ENCODE measurements around the gene TGM2.

The TGM2 gene

DNA sequence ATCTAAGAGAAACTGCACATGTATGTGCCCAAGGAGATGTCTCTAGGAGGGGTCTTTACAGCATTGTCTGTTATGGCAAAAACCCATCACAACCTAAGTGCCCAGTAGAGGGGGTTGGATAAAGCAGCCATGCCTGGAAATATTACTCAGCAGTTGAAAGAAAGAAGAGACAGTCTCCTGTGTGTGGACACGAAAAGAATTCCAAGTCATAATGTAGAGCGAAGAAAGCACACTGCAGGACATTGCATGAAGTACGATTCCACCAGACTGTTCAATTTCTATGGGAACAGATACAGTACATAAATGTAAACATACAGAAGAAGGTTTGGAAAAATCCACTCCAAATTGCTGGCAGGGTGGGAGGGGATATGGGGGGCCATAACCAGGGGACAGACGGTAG lies 7.3 kb upstream of the TGM2 start:
- Mint-ChIP-seq H3K27ac (no peak overlapping the region), H3K4me1 (no peaks in the 10 kb centered on the region), H3K27me3 (peaks cover 4% of the 10 kb centered on the region), H3K4me3 (no peak overlapping the region), H3K36me3 (no peaks in the 10 kb centered on the region), H3K9me3 (no peaks in the 10 kb centered on the region)

DNA sequence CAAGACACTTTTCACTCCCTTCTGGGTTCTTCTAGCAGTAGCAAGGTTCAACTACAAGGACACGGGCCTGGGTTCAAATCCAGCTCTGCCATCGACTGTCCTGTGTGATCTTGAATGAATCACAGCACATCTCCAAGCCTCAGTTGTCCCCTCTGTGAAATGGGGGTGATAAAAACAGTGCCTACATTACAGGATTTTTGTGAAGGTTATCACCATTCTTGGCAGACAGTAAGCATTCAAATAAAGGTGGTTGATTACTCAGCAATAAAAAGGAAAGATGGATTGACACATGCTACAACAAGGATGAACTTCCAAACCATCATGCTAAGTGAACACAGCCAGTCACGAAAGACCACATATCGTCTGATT lies 6.6 kb upstream of the TGM2 start:
- Mint-ChIP-seq H3K4me1 (no peaks in the 10 kb centered on the region), H3K36me3 (no peaks in the 10 kb centered on the region), H3K27ac (no peak overlapping the region)

DNA sequence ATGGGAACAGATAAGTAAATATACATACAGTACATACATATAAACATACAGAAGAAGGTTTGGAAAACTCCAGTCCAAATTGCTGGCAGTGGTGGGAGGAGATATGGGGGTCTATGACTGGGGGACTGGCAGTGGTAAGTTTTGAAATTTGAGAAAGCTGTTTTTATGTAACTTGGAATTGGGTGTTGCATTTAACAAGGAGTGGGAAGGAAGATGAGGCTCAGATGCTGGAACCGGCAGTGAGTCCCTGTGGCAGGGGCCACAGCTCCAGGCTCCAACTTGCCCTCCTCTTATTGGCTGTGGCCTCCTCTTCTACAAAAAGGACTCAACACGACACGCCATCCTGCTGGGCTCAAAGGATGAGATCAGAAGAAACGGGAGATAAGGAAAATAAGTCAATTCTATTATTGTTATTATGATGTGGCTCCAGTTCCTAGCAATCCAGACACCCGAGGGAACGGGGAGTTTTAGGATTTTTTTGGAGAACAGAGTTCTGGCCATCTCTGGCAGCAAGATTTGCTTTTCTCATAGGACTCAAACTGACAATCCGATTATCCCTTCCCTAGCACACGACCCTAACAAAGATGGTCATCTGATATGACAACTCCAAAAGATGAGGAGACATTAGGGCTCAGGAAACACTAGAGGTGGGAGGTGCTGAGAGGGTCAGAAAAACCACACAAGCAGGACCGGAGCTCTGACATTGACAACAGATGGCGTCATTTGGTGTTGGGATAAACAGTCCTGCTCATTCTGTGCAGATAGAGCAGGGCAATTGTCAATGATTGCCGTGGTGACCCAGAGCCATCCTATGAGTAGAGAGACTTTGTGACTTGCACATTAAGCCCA lies 6.0 kb upstream of the TGM2 start:
- Mint-ChIP-seq H3K4me1 (no peaks in the 10 kb centered on the region), H3K4me3 (no peak overlapping the region), H3K9me3 (no peaks in the 10 kb centered on the region), H3K27me3 (peaks cover 5% of the 10 kb centered on the region), H3K27ac (no peak overlapping the region), H3K36me3 (no peaks in the 10 kb centered on the region)

More for the DNA sequence above, 6.6 kb upstream of the TGM2 start:
- Mint-ChIP-seq H3K4me3 (no peak overlapping the region), H3K9me3 (no peaks in the 10 kb centered on the region), H3K27me3 (peaks cover 3% of the 10 kb centered on the region)

DNA sequence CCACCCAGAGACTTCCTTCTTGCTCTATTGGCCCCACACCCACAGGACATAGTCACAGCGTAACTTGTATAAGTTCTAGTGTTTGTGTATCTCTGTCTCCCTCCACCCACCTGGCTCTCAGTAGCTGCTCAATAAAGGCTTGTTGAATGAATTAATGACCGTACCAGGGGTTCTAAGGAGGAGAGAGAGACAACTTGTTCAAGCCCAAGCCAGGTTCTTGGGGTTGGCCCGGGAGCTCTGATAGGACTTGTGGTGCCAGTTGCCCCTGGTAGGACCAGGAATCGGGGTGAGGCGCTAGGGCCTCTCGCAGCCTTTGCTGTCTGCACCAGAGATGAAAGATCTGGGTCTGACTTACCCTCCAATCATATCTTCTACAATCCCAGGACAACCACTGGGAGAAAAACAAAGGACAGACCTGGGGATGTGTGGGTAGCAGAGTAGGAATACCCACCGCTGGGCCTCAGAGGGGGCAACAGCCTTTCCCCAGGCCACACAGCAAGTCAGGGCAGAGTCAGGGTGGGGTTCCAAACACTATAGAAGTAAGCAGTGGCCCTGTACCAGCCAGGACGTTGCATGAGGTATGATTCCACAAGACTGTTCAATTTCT lies 5.3 kb upstream of the TGM2 start:
- Mint-ChIP-seq H3K4me1 (peaks cover 5% of the 10 kb centered on the region), H3K27ac (no peak overlapping the region), H3K4me3 (no peak overlapping the region), H3K36me3 (no peaks in the 10 kb centered on the region), H3K27me3 (peaks cover 13% of the 10 kb centered on the region), H3K9me3 (no peaks in the 10 kb centered on the region)

DNA sequence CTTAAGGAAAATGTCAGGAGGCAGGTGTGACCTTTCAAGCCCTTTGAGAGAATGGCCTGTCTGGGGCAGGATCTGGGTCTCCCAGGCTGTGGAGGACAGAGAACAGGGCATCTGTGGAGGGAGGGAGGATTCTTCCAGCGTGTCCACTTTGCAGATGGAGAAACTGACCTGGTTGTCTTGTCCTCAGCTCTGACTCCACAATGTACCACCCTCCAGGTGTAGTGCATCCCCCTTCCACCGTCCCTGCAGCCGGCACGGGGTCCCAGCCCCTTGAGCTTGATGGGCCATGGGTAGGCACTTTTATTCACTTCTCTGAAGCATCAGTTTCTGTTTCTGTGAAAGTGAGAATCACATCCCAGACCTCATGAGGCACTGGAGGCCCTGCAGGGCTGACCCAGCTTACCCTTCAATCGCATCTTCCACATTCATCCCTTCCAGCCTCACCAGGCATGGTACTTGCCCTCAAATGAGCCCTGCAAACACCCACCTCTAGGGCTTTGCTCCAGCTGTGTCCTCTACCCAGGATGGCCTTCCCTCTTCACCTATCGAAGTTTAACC lies 4.6 kb upstream of the TGM2 start:
- H3K4me3 Mint-ChIP-seq, result no peak overlapping the region
- no peaks in the 10 kb centered on the region for H3K9me3 Mint-ChIP-seq
- H3K27me3 Mint-ChIP-seq, result peaks cover 13% of the 10 kb centered on the region
- H3K27ac Mint-ChIP-seq, result no peak overlapping the region
- peaks cover 5% of the 10 kb centered on the region for H3K4me1 Mint-ChIP-seq
- H3K36me3 Mint-ChIP-seq, result no peaks in the 10 kb centered on the region

DNA sequence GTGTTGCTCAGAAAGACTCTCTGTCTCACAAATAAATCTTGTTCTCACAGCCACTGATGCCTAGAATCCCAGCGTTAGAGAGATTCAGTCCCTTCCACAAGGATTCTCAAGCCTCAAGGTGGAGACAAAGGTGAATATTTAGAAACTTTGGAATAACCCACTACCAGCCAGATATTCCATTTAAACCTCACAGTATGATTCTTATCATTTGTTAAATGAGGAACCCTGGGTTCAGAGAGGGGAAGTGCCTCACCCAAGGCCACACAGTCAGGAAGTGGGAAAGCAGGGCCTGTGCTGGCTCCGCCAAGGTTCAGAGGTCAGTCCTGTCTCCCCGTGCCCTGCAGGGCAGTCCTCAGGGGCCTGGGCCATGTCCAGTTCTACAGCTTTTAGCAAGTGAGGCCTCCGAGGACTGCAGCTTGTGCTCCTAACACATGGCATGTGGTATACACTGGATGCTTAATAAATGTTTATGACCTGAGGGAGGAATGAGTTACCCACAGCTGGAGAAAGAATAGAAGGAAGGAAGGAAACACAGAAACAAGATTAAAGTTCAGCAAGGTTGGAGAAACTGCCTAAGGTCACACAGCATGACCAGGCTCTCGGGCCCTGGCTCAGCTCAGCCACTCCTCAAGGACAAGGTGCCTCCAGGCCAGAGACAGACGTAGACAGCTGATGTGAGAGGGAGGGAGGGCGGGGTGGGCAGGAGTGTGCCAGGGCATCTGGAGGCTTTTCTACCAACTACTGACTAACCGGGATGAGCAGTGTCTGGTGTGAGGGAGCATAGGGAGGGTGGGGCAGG lies 3.9 kb upstream of the TGM2 start:
- Mint-ChIP-seq H3K4me3 (no peak overlapping the region), H3K27me3 (peaks cover 13% of the 10 kb centered on the region), H3K27ac (no peak overlapping the region), H3K36me3 (no peaks in the 10 kb centered on the region), H3K9me3 (no peaks in the 10 kb centered on the region), H3K4me1 (peaks cover 5% of the 10 kb centered on the region)

DNA sequence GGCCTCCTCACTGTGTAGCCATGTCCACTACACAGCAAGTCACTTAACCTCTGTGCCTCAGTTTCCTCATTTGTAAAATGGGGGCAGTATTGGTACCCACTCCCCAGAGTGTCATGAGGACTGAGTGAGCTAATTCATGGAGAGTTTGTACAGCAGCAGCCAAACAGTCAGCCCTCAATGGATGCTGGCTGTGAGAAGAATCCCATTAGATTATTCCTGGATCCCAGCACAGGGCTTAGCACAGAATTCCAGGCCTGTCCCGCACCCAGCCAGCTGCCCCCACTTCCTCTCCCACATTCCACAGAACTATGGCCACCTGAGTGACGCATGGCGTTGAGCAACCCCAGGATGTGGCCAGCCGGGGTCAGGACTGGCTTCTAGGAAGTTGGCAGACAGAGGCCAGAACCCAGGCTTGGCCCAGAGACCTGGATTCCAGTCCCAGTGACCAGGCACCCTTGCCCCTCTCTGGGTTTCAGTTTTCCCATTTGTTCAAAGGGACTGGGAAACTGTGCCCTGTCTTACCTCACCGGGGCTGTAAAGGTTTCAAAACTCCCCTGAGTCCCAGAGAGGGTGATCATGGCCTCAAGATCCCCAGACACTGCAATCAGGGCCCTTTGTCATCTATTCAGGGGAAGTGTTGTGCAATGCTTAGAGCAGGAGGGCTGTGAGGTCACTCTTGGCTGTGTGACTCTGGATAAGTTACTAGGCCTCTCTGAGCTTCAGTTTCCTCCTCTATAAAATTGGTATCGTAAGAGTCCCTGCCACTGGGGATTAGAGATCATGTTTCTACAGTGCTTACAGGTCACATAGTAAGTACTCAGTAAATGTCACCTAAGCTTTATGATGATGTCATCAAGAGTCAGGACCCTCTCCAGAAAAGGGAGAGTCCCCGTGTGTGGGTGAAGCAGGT lies 3.0 kb upstream of the TGM2 start:
- Mint-ChIP-seq H3K36me3 (no peaks in the 10 kb centered on the region), H3K27me3 (peaks cover 14% of the 10 kb centered on the region), H3K27ac (no peak overlapping the region)

DNA sequence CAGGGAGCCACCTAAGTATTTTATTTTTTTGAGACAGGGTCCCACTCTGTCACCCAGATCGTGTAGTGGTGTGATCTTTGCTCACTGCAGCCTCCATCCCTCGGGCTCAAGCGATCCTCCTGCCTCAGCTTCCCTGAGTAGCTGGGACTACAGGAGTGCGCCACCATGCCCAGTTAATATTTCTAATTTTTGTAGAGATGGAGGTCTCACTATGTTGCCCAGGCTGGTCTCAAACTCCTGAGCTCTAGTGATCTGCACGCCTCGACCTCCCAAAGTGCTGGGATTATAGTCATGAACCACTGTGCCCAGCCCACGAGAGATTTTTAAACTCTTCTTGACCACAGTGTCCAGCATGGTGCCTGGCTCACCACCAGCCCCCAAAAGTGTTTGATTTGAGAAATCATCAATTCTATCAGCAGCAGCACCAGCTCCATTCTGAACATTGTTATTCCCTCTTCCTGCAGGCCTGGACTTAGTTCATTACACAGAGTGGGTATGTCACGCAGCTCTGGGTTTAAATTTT lies 2.3 kb upstream of the TGM2 start:
- no peak overlapping the region for H3K4me3 Mint-ChIP-seq
- H3K36me3 Mint-ChIP-seq, result no peaks in the 10 kb centered on the region
- H3K9me3 Mint-ChIP-seq, result no peaks in the 10 kb centered on the region
- peaks cover 5% of the 10 kb centered on the region for H3K4me1 Mint-ChIP-seq
- H3K27me3 Mint-ChIP-seq, result peaks cover 13% of the 10 kb centered on the region
- H3K27ac Mint-ChIP-seq, result no peak overlapping the region

More for the DNA sequence above, 3.0 kb upstream of the TGM2 start:
- Mint-ChIP-seq H3K4me1 (peaks cover 5% of the 10 kb centered on the region), H3K9me3 (no peaks in the 10 kb centered on the region), H3K4me3 (no peak overlapping the region)

DNA sequence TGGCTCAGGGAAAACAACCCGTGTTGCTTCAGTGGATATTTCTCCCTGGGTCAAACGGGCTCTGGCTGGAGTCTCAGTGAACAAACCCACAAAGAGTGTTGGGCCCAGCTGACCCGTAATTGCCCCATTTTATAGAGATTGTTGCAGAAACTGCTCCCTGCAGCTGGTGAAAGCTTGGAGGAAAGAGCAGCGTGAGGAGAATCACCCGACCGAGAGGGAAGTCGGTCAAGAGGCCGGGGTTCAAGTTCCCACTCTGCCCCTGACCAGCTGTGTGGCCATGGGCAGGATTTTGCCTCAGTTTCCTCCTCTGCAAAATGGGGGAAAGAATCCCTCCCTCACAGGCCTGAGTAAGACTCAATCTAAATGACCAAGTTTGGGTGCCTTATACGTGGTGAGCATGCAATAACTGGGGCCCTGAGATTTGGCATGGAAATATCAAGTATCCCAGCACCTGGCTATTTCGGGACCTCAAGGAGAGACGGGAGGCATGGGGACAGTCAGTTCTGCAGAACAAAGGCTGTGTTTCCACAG lies 1.7 kb upstream of the TGM2 start:
- Mint-ChIP-seq H3K4me3 (no peak overlapping the region), H3K27me3 (peaks cover 13% of the 10 kb centered on the region), H3K9me3 (no peaks in the 10 kb centered on the region), H3K36me3 (no peaks in the 10 kb centered on the region), H3K27ac (no peak overlapping the region), H3K4me1 (peaks cover 5% of the 10 kb centered on the region)

DNA sequence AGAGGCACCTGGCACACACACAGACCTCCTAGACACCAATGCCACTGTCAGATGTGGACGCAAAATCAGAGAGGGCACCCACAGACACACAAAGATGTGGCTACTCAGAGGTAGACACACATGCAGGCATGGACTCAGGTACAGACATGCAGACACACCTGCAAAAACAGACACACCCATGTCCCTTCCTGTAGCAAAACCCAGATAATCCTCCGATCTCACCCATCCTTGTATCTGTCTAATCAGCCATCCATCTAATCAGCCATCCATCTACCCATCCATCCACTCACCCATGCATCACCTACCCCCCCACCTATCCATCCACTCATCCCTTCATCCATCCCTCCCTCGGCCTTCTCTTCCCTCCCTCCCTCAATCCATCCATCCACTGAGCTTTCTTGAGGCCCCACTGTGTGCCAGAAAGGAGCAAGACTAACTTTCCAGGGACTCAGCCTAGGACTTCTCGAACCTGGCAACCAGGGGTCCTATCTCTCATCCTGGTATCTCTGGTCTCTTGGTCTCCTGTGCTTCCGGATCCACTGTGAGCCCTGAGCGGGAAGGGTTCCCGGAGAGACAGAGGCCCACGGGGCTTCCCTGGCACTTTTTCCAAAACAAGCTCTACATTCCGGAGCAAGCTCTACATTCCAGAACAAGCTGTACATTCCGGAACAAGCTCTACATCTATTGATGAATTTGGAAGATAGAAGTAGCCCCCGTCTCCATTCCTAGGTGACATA lies 1.1 kb upstream of the TGM2 start:
- peaks cover 5% of the 10 kb centered on the region for H3K4me1 Mint-ChIP-seq
- no peaks in the 10 kb centered on the region for H3K9me3 Mint-ChIP-seq
- H3K36me3 Mint-ChIP-seq, result no peaks in the 10 kb centered on the region
- no peak overlapping the region for H3K27ac Mint-ChIP-seq
- H3K4me3 Mint-ChIP-seq, result no peak overlapping the region
- H3K27me3 Mint-ChIP-seq, result peaks cover 13% of the 10 kb centered on the region

DNA sequence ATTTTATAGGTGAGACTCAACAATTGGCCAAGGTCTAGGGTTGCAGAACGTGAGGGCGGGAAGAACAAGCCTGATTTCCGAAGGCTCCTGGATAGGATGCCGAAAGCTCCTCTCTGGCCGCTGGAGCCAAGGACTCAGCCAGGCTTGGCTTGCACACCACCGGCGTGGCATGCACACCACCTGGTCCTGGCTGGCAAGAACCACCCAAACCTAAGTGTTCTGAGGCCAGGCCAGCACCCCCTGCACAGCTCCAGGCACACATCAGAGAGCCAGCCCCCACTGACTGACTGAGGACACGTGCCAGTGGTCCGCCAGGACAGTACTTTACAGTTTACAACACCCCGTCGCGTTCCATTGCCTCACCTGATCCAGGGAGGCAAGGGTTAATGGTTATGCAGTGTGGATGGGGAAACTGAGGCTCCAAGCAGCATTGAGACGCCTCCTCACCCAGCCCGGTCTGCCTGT lies 414 bp downstream of the TGM2 start:
- no peak overlapping the region for H3K4me3 Mint-ChIP-seq
- H3K36me3 Mint-ChIP-seq, result no peaks in the 10 kb centered on the region
- no peak overlapping the region for H3K27ac Mint-ChIP-seq
- no peaks in the 10 kb centered on the region for H3K9me3 Mint-ChIP-seq
- H3K4me1 Mint-ChIP-seq, result peaks cover 5% of the 10 kb centered on the region
- peaks cover 13% of the 10 kb centered on the region for H3K27me3 Mint-ChIP-seq

DNA sequence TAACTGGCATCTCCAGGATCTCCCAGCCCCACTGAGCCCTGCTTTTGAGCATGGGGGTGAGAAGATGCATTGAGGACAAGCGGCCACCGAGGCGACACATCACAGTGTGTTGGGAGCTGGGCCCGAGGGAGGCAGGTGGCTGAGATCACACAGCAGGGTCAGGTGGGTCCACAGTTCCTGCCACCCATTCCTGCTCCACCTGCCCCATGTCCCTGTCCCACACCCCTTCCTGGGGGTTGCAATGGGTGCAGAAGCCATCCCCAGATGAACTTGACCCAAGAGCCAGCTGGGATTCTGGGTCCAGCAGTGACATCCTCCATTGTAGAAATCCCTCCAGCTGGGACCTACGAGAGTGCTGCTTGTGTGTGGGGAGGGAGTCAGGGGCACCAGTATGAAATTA lies 1.0 kb downstream of the TGM2 start:
- H3K27me3 Mint-ChIP-seq, result peaks cover 13% of the 10 kb centered on the region
- H3K9me3 Mint-ChIP-seq, result no peaks in the 10 kb centered on the region
- peaks cover 5% of the 10 kb centered on the region for H3K4me1 Mint-ChIP-seq
- H3K27ac Mint-ChIP-seq, result no peak overlapping the region
- no peak overlapping the region for H3K4me3 Mint-ChIP-seq
- H3K36me3 Mint-ChIP-seq, result no peaks in the 10 kb centered on the region

DNA sequence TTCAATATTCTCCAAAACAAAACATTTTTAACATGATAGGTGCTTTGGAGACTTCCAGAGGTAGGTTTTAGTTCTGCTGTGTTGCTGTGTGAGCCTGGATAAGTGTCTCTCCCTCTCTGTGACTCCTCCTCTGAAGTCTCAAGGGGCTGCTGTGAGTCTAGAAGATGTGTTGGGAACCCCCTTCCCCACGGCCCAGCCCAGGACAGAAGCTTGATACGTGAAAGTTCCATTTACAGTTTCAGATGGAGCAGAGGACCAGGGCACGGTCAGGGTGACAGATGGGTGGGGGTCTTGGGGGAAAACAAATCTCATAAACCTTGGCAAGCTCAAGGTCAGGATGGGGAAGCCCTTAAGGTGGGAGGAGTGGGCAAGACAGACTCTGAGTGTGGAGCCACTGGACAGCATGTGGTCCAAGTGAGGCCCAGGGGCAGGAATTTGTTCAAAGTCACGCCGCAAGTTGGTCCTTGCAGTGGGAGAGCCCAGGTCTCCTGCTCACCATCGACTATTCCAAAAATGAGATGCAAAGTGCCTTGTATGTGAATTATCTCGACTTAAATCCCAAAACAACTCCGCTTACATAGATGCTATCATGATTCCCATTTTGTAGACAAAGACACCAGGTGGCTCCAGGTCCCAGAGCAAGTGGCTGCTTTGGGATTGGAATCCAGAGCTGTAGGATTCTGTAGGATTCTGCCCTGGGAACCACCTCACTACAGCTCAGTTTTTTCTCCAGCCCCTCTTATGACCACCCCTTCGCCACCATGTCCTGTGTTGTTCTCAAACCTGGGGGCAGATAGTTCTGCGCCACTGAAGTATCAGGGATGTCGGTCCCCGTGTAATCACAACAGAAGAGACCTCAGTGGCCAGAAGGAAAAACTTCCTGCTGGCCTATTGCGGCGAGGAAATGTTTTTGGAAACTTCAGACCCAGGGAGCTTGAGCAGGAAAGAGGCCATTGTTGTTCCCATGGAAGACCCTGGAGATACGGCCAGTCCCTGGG lies 1.9 kb downstream of the TGM2 start:
- H3K4me3 Mint-ChIP-seq, result no peak overlapping the region
- H3K27ac Mint-ChIP-seq, result no peak overlapping the region
- peaks cover 13% of the 10 kb centered on the region for H3K27me3 Mint-ChIP-seq
- H3K4me1 Mint-ChIP-seq, result peaks cover 5% of the 10 kb centered on the region
- H3K36me3 Mint-ChIP-seq, result no peaks in the 10 kb centered on the region
- no peaks in the 10 kb centered on the region for H3K9me3 Mint-ChIP-seq
